HepG2 (cell line): Measurements from ENCODE around the gene U2AF1L4. TPM values are rescaled to one million over a fixed set of nuclear protein-coding genes. Genes with fewer than 3 reads are reported as not detected.

Experiments
- ATAC-seq: fragments of 200-7000 bp; cut with Tn5 transposase; 3 replicates; pipeline ENCODE4 v1.9.1; 2020; ENCODE audit warnings: mild to moderate bottlenecking, moderate library complexity
- BruUV-seq: library from RNA; stranded (reverse); fragments of 400-500 nt; replicated peaks from 2 replicates; lab custom pipeline; 2021; lab: Mats Ljungman, UMichigan
- CTCF ChIA-PET: fragments of 300-600 bp; formaldehyde crosslinking; extraction: SDS; loops from one replicate; lab custom pipeline; 2021; ENCODE audit warnings: low total read pairs, inconsistent platforms, low intra/inter-chr PET ratio; lab: Yijun Ruan, JAX
- POLR2A ChIA-PET: fragments of 350-600 bp; sonication (Branson Sonifier 250); formaldehyde crosslinking; loops from one replicate; lab custom pipeline; 2020; ENCODE audit warnings: antibody characterized with exemption, inconsistent platforms; lab: Yijun Ruan, JAX
- DNase-seq: peaks from one replicate; pipeline ENCODE4 v3.0.0-alpha.2; 2015; ENCODE audit warnings: low spot score
- FAIRE-seq: peaks from 3 replicates; lab custom pipeline; 2011; peaks lifted over from hg19 to GRCh38; lab: Jason Lieb, UNC
- H2AFZ ChIP-seq: one replicate; pipeline ENCODE4 v1.6.1; 2011; ENCODE audit warnings: low read length, inconsistent platforms
- H3K27ac ChIP-seq: fragments of 300-600 bp; 3 replicates; pipeline ENCODE4 v1.8.0; 2011; ENCODE audit warnings: mixed run types, mild to moderate bottlenecking, mixed read lengths, low read length, inconsistent platforms; ENCODE audit not compliant: insufficient read depth; ENCODE audit errors: extremely low read length
- H3K27me3 ChIP-seq, 2 experiments: fragments of 200-600 bp in 1 of 2; 2 replicates in 1 of 2; 3 replicates in 1 of 2; pipeline versions ENCODE4 v1.6.0 to v1.8.0; 2011; ENCODE audit warnings: low read length in 2 of 2, mild to moderate bottlenecking in 2 of 2, moderate library complexity in 2 of 2, inconsistent platforms in 1 of 2; ENCODE audit not compliant: insufficient read depth in 2 of 2, control insufficient read depth in 1 of 2
- H3K36me3 ChIP-seq, 2 experiments: fragments of 200-600 bp in 1 of 2; replicated peaks in 1 of 2; 2 replicates in 1 of 2; 3 replicates in 1 of 2; pipeline versions ENCODE4 v1.5.1 to v1.8.0; 2011; ENCODE audit warnings: low read length in 2 of 2, inconsistent platforms in 1 of 2; ENCODE audit not compliant: insufficient read depth in 2 of 2, control insufficient read depth in 1 of 2
- H3K4me1 ChIP-seq: 2 replicates; pipeline ENCODE4 v1.5.1; 2012; ENCODE audit warnings: low read length, inconsistent platforms; ENCODE audit not compliant: insufficient read depth
- H3K4me2 ChIP-seq: 2 replicates; pipeline ENCODE4 v1.6.0; 2011; ENCODE audit warnings: low read depth, low read length, inconsistent platforms
- H3K4me3 ChIP-seq, 3 experiments: fragments of 200-600 bp in 1 of 3; sonication (generic), shearing (Covaris generic) in 1 of 3; replicated peaks in 1 of 3; 2 replicates each; pipeline ENCODE4 v1.5.1; 2011 to 2016; ENCODE audit warnings: low read length in 3 of 3, inconsistent platforms in 2 of 3, low read depth in 2 of 3, mild to moderate bottlenecking in 2 of 3, control low read depth in 1 of 3, mixed read lengths in 1 of 3; ENCODE audit not compliant: insufficient read depth in 1 of 3
- H3K79me2 ChIP-seq: one replicate; pipeline ENCODE4 v1.6.1; 2011; ENCODE audit warnings: low read length, inconsistent platforms; ENCODE audit not compliant: insufficient read depth
- H3K9ac ChIP-seq: 2 replicates; pipeline ENCODE4 v1.6.0; 2011; ENCODE audit warnings: mild to moderate bottlenecking, low read depth, low read length, inconsistent platforms; ENCODE audit not compliant: insufficient read depth
- H3K9me3 ChIP-seq: 2 replicates; pipeline ENCODE4 v1.5.1; 2012; ENCODE audit warnings: mild to moderate bottlenecking, low read length
- H4K20me1 ChIP-seq: 2 replicates; pipeline ENCODE4 v1.6.0; 2011; ENCODE audit warnings: inconsistent platforms, mild to moderate bottlenecking, low read length, moderate library complexity; ENCODE audit not compliant: insufficient read depth
- ATF6 ChIP-seq: sonication (generic); formaldehyde crosslinking; conservative IDR thresholded peaks from 2 replicates; pipeline ENCODE4 v1.4.0; 2020; ENCODE audit warnings: missing genetic modification reagents
- GFI1 ChIP-seq: sonication (generic); formaldehyde crosslinking; IDR thresholded peaks from 2 replicates; pipeline ENCODE4 v1.5.0; 2020; ENCODE audit warnings: missing genetic modification reagents, mild to moderate bottlenecking, borderline replicate concordance
- HDAC1 ChIP-seq: sonication (generic); formaldehyde crosslinking; IDR thresholded peaks from 2 replicates; pipeline ENCODE4 v1.5.1; 2020; ENCODE audit warnings: mild to moderate bottlenecking, missing genetic modification reagents
- MED1 ChIP-seq: sonication (generic); formaldehyde crosslinking; IDR thresholded peaks from 2 replicates; pipeline ENCODE4 v1.4.0; 2020; ENCODE audit warnings: missing genetic modification reagents
- NFYC ChIP-seq: IDR thresholded peaks from 2 replicates; pipeline ENCODE4 v1.6.1; 2016; ENCODE audit warnings: missing genetic modification reagents, missing compliant biosample characterization
- SALL2 ChIP-seq: sonication (generic); formaldehyde crosslinking; IDR thresholded peaks from 2 replicates; pipeline ENCODE4 v1.8.1; 2023; ENCODE audit warnings: mild to moderate bottlenecking, missing genetic modification reagents, inconsistent platforms
- TAF1 ChIP-seq: sonication (generic); formaldehyde crosslinking; IDR thresholded peaks from 2 replicates; pipeline ENCODE4 v1.4.0; 2020; ENCODE audit warnings: missing genetic modification reagents
- TGIF2 ChIP-seq: IDR thresholded peaks from 2 replicates; pipeline ENCODE4 v1.6.1; 2016; ENCODE audit warnings: control low read depth, missing compliant biosample characterization
- ZFP36 ChIP-seq: fragments of 150-350 bp; IDR thresholded peaks from 2 replicates; pipeline ENCODE4 v1.6.1; 2018; ENCODE audit warnings: borderline replicate concordance, low read length, low read depth; ENCODE audit not compliant: partially characterized antibody
- ZFY ChIP-seq: sonication (generic); formaldehyde crosslinking; IDR thresholded peaks from 2 replicates; pipeline ENCODE4 v1.4.0; 2020; ENCODE audit warnings: missing genetic modification reagents
- ZIK1 ChIP-seq: sonication (generic); formaldehyde crosslinking; IDR thresholded peaks from 2 replicates; pipeline ENCODE4 v1.5.0; 2020; ENCODE audit warnings: mild to moderate bottlenecking, low read depth, missing genetic modification reagents, borderline replicate concordance
- ZNF430 ChIP-seq: sonication (generic); formaldehyde crosslinking; IDR thresholded peaks from 2 replicates; pipeline ENCODE4 v1.9.0; 2021; ENCODE audit warnings: mild to moderate bottlenecking, missing genetic modification reagents
- ZNF598 ChIP-seq: sonication (generic); formaldehyde crosslinking; IDR thresholded peaks from 2 replicates; pipeline ENCODE4 v1.5.1; 2020; ENCODE audit warnings: mild to moderate bottlenecking, missing genetic modification reagents, borderline replicate concordance
- WGBS: methylation state at CpG from one replicate; pipeline ENCODE4 v1.1.6; 2017; ENCODE audit warnings: low lambda C conversion rate; 5-methylcytosine and 5-hydroxymethylcytosine counted together
- in situ Hi-C: cut with HindIII; loops from 2 replicates; pipeline ENCODE4 v1.10.0; 2017; ENCODE audit warnings: low pct_unique_long_range_greater_than_20kb; ENCODE audit not compliant: extremely low pct_ligation_motif_present
- intact Hi-C: fragments of 100-400 bp; cut with micrococcal nuclease; formaldehyde crosslinking; loops from one replicate; pipeline ENCODE4 v1.10.0; 2022; ENCODE audit not compliant: unreplicated experiment
- polyA plus RNA-seq, 8 experiments: library from polyadenylated mRNA; depleted of rRNA in 3 of 8; stranded (reverse) in 7 of 8; unstranded in 1 of 8; fragments of >200 nt; fragmentation: Illumina TruSeq in 4 of 8; extraction: Trizol in 4 of 8; gene quantifications; 2 replicates each; pipeline versions ENCODE4 v1.2.1 to v1.2.3, GENCODE V29; 2011 to 2016; ENCODE audit warnings: low read depth in 4 of 8, missing spikeins in 1 of 8, mixed read lengths in 1 of 8; ENCODE audit not compliant: insufficient read depth in 1 of 8
- total RNA-seq, 5 experiments: library from RNA; depleted of rRNA; stranded (reverse); fragments of >200 nt; fragmentation: Illumina TruSeq; extraction: Trizol; gene quantifications; 2 replicates each; pipeline ENCODE4 v1.2.3, GENCODE V29; 2016; ENCODE audit warnings: low read depth in 1 of 5

U2AF1L4 gene
- total and polyA plus RNA-seq, 2 of the 13 experiments (the other 11 are each of a cell fraction or from before 2014, with no cell fraction given), result 7.9 to 15.4 TPM

GRCh38 chr19:35775298-35776101, 30.3 kb upstream of the U2AF1L4 start, which contains the start of gene ARHGAP33 (continued):
- TF ChIP-seq ATF6 (CRISPR knock-in tag) (no peak), ZFY (CRISPR knock-in tag) (peak; percentile 35; the same call in 1 of the 2 replicates), GFI1 (CRISPR knock-in tag) (no peak), TGIF2 (CRISPR knock-in tag) (peak; percentile 60; the same call in 1 of the 2 replicates), ZFP36 (no peak)

GRCh38 chr19:35775046-35775297, 29.8 kb upstream of the U2AF1L4 start:
- ATAC-seq (peak; percentile 36), FAIRE-seq (no peak)
- Histone ChIP-seq H3K9ac (peak overlapping the region; percentile 14; the same call in 1 of the 2 replicates), H3K9me3 (no peaks in the 10 kb centered on the region), H3K4me3 (peak overlapping the region; percentile 33 to 75 (median 62)), H3K36me3 (no peaks in the 10 kb centered on the region; a peak in 1 of 5 replicates), H3K79me2 (no peaks in the 10 kb centered on the region), H4K20me1 (no peaks in the 10 kb centered on the region), H3K4me2 (peak overlapping the region; percentile 89), H3K4me1 (peaks cover 43% of the 10 kb centered on the region), H2AFZ (peak overlapping the region; percentile 42), H3K27me3 (no peaks in the 10 kb centered on the region)
- intact Hi-C loops (loop anchor here (5.0 kb wide), 1 partner anchor 37 kb away; the partner anchor contains the start of gene PRODH2), in situ Hi-C loops (no loop called here)
- BruUV-seq, result no TSS peak
- POLR2A ChIA-PET, result no interaction called here
- WGBS, result 6% methylated on average over 9 of the region's 9 CpGs
- CTCF ChIA-PET, result no interaction called here
- TF ChIP-seq ZIK1 (CRISPR knock-in tag), result no peak
- 0 out of 2 replicates have a peak, but pooled peaks have one; percentile 1 for TF ChIP-seq TAF1 (CRISPR knock-in tag)
- no peak for TF ChIP-seq ZNF598 (CRISPR knock-in tag)
- TF ChIP-seq HDAC1 (CRISPR knock-in tag), result peak; percentile 12; the same call in 1 of the 2 replicates
- TF ChIP-seq SALL2 (CRISPR knock-in tag), result no peak
- no peak for TF ChIP-seq NFYC (CRISPR knock-in tag)
- TF ChIP-seq MED1 (CRISPR knock-in tag), result no peak
- no peak for TF ChIP-seq ZNF430 (CRISPR knock-in tag)
- TF ChIP-seq, all 625 proteins: peak for 2
- no peak for DNase-seq
- H3K27ac ChIP-seq, result no peak overlapping the region
